DOHH2 (cell line): ENCODE results near the gene ADPRM.

Experiments used
- CTCF ChIP-seq: fragments of 200-600 bp; sonication (generic); IDR thresholded peaks from one replicate; pipeline ENCODE4 v1.5.1; 2014; ENCODE audit warnings: antibody characterized with exemption, mild to moderate bottlenecking, low read depth, low read length; ENCODE audit not compliant: poor library complexity, severe bottlenecking
- EZH2phosphoT487 ChIP-seq: fragments of 200-600 bp; sonication (generic); IDR thresholded peaks from 2 replicates; pipeline ENCODE4 v1.6.1; 2017; ENCODE audit warnings: borderline replicate concordance, mild to moderate bottlenecking, antibody characterized with exemption, low read length, moderate library complexity, mixed read lengths

- TF ChIP-seq CTCF (no peak), EZH2phosphoT487 (no peak)
Measured at GRCh38 chr17:10738521-10739258, 41.3 kb downstream of the ADPRM start.
